ENCODE measurements around the gene SMIM43.
A peak's percentile ranks its signal among the peaks of the same experiment; 100 is the strongest.

The SMIM43 gene

GRCh38 chr4:121800638-121800960 is 35.6 kb upstream of the SMIM43 start:
- H3K4me3 ChIP-seq (ENCODE audit: low read depth, low read length): peak overlapping the region; percentile 96
- TF ChIP-seq, protein P1, sequence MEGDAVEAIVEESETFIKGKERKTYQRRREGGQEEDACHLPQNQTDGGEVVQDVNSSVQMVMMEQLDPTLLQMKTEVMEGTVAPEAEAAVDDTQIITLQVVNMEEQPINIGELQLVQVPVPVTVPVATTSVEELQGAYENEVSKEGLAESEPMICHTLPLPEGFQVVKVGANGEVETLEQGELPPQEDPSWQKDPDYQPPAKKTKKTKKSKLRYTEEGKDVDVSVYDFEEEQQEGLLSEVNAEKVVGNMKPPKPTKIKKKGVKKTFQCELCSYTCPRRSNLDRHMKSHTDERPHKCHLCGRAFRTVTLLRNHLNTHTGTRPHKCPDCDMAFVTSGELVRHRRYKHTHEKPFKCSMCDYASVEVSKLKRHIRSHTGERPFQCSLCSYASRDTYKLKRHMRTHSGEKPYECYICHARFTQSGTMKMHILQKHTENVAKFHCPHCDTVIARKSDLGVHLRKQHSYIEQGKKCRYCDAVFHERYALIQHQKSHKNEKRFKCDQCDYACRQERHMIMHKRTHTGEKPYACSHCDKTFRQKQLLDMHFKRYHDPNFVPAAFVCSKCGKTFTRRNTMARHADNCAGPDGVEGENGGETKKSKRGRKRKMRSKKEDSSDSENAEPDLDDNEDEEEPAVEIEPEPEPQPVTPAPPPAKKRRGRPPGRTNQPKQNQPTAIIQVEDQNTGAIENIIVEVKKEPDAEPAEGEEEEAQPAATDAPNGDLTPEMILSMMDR (IDR thresholded peaks at IDR 0.05; ENCODE audit: insufficient read depth, low read depth, low read length, missing control alignments): no peak
- DNase-seq (ENCODE audit: low read depth): no peak

- TF ChIP-seq, protein P1 (IDR thresholded peaks at IDR 0.05; ENCODE audit: insufficient read depth, low read depth, low read length, missing control alignments): no peak
- H3K4me3 ChIP-seq (ENCODE audit: low read depth, low read length): peak overlapping the region; percentile 96
- DNase-seq (ENCODE audit: low read depth): no peak
Measured at GRCh38 chr4:121799867-121800501, 35.0 kb upstream of the SMIM43 start.

DNA sequence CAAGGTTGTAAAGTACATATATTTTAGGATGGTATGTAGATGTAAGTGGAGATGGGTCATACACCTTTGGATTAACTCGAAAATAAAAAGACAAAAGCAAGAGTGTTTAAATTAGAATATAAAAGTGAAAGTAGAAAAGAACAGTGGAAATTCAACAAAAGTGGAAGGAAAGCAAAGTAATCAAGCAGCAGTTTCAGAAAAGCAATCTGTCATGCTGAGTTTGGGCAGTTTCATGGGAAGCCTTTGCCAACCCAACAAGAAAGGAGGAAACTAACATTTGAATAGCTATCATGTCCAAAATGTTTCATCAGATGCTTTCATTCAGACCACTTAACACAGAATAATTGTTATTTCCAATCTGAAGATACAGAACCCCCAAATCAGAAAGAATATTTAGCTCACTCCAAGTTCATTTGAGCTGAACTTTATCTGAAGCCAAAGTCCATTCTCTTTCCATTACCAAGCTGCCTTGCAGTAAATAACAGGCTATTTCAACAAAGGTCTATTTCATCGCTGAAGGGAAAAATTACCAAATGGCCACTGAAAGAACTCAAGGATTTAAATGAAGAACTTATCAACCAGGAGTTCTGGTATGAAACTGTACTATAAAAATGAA is 34.4 kb upstream of the SMIM43 start:
- no peak overlapping the region for H3K4me3 ChIP-seq (ENCODE audit: low read depth, low read length)
- peak; percentile 46 for DNase-seq (ENCODE audit: low read depth)
- TF ChIP-seq, protein P1 (IDR thresholded peaks at IDR 0.05; ENCODE audit: insufficient read depth, low read depth, low read length, missing control alignments): no peak

GRCh38 chr4:121796283-121796682 is 31.3 kb upstream of the SMIM43 start:
- no peak overlapping the region for H3K4me3 ChIP-seq (ENCODE audit: low read depth, low read length)
- TF ChIP-seq, protein P1 (IDR thresholded peaks at IDR 0.05; ENCODE audit: insufficient read depth, low read depth, low read length, missing control alignments): no peak
- no peak for DNase-seq (ENCODE audit: low read depth)

DNA sequence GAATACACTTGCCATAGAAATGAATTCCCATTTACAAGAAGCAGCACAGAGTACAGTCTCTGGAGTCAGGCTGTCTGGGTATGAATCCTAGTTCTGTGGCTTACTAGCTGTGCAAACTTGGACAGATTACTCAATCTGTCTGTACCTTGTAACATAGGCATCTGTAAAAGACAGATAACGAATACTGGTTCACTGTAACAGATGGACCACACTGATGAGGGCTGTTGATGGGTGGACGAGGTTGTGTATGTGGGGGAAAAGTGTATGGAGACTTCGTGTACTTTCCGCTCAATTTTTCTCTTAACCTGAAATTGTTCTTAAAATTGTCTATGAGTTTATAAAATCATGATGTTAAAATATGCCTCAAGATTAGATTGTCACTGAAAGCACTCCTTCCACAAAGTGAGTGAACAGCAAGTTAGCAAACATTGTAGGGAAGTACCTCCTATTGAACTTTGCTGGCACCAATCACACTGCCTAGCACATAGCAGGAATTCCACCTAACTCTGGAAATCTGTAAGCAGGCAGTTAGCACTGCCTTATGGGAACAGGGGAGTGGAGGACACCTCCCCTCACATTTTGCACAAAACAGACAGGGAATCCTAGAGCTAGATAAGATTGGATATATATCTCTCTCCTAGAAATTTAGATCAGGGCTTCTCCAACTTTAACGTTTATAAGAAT is 29.7 kb upstream of the SMIM43 start:
- no peak overlapping the region for H3K4me3 ChIP-seq (ENCODE audit: low read depth, low read length)
- no peak for DNase-seq (ENCODE audit: low read depth)
- TF ChIP-seq, protein P1 (IDR thresholded peaks at IDR 0.05; ENCODE audit: insufficient read depth, low read depth, low read length, missing control alignments): no peak

GRCh38 chr4:121792966-121793365 is 28.0 kb upstream of the SMIM43 start:
- no peak for DNase-seq (ENCODE audit: low read depth)
- H3K4me3 ChIP-seq (ENCODE audit: low read depth, low read length): no peak overlapping the region
- TF ChIP-seq, protein P1 (IDR thresholded peaks at IDR 0.05; ENCODE audit: insufficient read depth, low read depth, low read length, missing control alignments): no peak
